SU-DHL-6 (cell line): ENCODE measurements around the gene STX18.

Experiments
- EZH2phosphoT487 ChIP-seq: fragments of 200-600 bp; sonication (generic), shearing (Covaris generic); conservative IDR thresholded peaks from 2 replicates; pipeline ENCODE4 v1.6.1; 2018; ENCODE audit warnings: mild to moderate bottlenecking, antibody characterized with exemption, low read length, moderate library complexity, mixed read lengths
- TF ChIP-seq, protein P1 (sequence below): fragments of 200-600 bp; sonication (generic); IDR thresholded peaks from one replicate; pipeline ENCODE4 v1.5.1; 2017; ENCODE audit warnings: antibody characterized with exemption, mild to moderate bottlenecking, low read length, moderate library complexity; ENCODE audit not compliant: insufficient read depth, poor library complexity, severe bottlenecking

DNA sequence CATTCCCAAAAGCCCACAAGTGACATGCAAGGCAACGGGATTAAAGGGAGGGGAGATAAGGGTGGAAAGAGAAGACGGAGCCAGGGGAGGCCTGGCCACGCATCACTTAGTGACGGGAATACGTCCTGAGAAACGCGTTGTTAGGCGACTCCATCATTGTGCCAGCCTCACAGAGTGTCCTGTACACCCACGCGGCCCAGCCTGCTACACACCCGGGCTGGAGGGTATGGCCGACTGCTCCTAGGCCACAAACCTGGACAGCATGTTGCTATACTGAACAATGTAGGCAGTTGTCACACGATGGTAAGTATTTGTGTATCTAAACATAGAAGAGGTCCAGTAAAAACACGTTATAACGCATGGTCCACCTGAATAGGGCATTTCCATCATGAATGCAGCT lies 131.6 kb downstream of the STX18 start:
- TF ChIP-seq, protein P1, sequence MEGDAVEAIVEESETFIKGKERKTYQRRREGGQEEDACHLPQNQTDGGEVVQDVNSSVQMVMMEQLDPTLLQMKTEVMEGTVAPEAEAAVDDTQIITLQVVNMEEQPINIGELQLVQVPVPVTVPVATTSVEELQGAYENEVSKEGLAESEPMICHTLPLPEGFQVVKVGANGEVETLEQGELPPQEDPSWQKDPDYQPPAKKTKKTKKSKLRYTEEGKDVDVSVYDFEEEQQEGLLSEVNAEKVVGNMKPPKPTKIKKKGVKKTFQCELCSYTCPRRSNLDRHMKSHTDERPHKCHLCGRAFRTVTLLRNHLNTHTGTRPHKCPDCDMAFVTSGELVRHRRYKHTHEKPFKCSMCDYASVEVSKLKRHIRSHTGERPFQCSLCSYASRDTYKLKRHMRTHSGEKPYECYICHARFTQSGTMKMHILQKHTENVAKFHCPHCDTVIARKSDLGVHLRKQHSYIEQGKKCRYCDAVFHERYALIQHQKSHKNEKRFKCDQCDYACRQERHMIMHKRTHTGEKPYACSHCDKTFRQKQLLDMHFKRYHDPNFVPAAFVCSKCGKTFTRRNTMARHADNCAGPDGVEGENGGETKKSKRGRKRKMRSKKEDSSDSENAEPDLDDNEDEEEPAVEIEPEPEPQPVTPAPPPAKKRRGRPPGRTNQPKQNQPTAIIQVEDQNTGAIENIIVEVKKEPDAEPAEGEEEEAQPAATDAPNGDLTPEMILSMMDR, result no peak
- no peak for TF ChIP-seq EZH2phosphoT487
